CD4-positive, alpha-beta T cell treated with Interleukin-6 for 4 hours (primary cell): ENCODE measurements around the gene DUS1L.

ENCODE experiments used
- DNase-seq: peaks from one replicate; pipeline ENCODE4 v3.0.0-alpha.2; 2020; ENCODE audit warnings: mixed read lengths

The DUS1L gene

DNA sequence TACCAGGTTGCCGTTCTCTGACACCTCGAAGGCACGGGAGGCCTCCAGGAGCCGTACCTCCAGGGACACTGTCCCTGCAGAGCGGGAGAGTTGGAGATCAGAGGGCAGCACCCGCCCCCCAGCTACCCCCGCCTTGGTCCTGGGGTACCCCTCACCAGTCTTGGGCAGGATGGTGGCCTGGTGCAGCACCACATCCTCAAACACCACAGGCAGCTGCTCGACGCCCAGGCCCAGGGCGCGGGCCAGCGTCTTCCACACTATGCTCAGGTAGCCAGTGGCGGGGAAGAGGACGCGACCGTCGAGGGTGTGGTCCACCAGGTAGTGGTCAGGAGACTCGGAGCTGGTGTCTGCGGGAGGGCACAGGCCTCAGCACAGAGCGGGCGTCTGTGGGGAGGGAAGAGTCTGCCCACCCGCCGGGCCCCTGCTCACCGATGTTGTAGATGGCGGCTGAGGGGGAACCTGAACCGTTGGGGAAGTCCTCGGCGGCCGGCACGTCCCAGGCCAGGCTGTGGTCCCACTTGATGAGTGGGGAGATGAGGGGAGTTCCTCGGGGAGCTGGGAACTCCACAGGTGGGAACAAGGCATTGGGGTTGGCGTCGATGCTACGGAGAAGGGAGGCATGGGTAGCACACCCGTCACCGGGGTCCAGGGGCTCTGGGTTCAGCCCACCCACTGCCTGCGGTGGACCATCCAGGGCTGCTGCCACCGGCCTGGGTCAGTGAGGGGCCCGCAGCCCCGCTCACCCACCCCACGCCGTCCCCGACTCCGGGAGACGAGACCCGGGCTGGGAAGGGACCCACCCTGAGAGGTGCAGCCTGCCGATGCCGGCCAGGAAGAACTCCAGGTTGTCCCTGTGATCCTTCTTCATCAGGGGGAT, 22.6 kb upstream of the DUS1L start:
- DNase-seq = no peak

DNA sequence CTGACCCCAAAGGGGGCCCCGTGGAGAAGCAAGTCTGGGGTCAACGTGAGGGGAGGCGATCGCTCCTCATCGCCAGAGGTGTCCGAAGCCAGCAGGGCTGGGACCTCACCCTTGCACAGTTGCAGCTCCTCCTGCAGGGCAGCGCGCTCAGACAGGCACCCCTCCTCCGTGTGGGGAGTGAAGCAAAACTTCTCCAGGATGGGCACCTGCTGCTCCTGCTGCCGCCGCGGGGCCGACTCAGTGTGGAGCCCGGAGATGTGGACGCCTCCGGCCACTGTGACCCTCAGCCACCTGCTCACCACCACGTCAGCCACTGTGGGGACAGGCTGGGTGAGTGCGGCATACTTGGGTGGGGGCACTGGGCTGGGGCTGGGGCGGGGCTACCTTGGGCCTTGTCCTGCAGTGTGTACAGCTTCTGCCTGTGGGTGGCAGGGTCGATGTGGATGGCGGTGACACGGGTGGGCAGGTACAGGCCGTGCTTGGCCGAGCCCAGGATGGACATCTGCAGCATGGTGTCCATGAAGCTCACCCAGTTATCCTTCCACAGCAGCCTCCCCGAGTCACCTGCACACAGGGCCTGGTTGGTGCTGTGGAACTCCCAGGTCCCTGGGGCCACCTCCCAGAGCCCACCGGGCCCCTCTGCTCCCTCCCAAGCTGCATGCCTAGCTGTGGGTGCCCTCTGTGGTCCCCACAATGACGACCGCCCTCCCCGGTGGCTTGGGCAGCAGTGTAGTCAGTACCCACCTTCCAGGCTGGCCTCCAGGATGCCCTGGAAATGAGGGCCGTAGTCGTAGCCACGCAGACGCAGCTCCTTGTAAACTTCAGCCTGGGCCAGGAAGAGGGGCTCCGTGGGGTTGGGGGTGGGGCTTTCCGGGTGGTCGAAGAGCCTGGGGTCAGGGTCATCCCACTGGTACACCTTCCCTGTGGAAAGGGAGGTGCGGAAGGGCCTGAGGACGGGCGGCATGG, 21.6 kb upstream of the DUS1L start:
- DNase-seq = no peak

DNA sequence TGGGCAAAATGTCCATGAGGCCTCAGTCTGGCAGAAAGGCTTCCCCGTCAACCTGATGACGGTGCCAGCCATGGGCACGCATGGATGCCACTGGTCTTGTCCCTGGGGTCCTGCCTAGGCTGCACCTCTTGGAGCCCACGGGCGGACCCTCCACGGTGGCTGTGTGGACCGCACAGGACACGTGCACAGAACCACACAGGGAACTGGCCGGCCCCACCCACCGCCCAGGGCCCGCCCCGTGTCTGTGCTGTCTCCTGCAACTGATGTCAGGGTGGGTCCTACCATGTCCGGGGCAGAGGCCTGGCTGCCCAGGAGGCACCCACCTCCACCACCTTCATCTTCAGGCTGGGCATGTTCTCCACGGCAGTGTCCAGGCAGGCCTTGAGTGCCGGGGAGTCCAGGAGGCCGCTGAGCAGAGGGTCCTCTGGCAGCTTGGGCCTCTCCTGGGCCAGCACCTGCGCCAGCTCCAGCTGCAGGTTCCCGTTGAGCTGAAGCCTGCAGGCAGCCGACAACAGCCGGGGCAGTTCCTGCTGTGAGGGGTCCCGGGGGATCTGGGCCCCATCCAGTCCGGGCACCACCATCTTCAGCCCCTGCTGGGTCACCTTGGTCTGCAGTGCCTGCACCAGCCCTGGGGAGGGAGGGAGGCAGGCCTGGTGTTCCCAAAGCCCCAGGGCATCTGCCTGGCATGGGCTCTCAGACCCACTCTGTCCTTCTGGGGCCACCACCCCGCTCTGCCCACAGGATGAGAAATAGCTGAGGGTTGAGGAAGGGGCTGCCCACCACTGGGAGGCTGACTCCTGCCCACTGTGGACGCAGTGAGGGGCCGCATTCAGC, 20.5 kb upstream of the DUS1L start:
- DNase-seq = peak; percentile 1

DNA sequence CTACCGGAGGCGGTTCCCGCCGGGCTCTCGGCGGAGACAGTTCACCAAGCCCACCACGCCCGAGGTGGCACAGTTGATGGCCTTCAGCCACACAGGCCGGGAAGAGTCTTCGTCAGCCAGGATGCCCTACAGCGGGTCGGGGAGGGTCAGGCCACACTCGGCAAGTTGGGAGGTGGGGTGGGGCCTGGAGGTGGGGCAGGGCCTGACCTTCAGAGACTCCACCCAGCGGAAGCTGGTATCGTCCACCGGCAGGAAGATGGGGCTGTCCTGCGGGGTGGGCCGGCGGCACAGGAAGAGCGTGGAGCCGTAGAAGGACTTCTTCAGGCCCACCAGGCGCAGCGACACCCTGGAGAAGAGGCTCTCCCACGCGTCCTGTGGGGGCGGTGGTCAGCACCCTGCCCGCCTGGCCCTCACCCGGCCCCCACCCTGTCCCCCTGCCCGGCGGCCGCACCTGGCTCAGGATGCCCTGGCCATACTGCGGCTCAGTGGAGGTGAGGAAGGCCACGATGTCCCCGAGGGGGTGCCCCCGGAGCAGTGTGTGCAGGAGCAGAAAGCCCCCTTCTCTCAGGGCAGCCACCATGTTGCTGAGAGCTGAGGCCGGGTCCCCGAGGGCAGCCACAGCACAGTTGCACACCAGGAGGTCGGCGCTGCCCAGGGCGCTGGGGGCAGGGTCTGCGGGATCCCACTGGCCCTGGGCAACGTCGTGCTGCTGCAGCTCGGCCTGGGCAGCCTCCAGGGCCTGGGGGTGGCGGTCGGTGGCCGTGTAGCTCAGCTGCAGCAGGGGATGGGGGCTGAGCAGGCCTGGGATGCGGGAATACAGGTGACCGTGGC, 19.6 kb upstream of the DUS1L start:
- DNase-seq = peak; percentile 1

GRCh38 chr17:82084373-82085030, 18.9 kb upstream of the DUS1L start:
- no peak for DNase-seq

GRCh38 chr17:82083533-82084359, 18.1 kb upstream of the DUS1L start:
- peak; percentile 0 for DNase-seq

DNA sequence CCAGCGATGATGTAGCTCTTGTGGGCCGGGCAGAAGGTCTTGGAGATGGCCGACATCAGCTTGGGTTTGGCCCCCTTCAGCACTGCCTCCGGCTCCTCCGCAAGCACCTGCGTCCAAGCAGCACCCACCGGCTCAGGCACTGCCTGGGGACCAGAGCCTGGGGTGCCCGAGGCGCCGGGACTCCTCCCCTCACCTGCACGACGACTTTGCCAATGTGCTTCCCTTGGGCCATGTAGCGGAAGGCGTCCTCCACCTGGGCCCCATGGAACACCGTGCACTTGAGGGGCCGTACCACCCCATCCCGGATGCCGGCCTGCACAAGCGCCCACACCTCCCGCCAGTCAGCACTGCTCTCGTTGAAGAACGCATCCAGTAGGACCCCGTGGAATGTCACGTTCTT, 17.4 kb upstream of the DUS1L start:
- peak; percentile 0 for DNase-seq

DNA sequence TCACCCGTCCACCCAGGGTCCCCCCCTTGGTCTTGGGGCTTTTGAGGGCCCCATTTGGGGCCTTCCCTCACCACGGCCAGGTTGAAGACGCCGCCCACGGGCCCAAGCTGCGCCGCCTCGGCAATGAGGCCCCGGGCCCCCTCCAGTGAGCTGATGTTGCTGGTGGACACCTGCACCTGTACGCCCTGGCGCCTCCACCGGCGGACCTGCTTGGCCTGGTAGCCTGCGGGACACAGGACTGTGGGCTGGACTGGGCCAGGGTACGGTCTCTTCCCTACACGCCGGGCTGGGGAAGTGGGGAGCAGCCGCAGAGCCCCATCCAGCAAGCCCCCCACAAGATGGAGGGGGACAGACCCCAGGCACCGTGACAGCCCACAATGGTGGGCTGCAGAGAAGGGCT, 16.9 kb upstream of the DUS1L start:
- no peak for DNase-seq

DNA sequence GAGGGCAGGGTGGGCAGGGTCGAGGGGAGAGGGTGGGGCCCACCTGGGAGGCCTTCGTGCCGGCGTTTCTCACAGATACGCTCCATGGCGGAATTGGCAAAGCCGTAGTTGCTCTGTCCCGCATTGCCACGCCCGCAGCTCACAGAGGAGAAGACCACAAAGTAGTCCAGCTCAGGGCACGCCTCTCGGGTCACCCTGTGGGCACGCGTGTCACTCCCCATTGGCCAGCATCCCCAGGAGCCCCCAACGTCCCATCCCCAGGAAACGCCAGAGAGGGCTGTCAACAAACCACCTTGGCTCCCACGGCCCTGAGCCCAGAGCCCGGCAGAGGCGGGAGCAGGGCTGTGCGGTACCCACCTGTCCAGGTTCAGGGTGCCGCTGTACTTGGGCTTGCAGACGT, 16.4 kb upstream of the DUS1L start:
- DNase-seq = no peak

DNA sequence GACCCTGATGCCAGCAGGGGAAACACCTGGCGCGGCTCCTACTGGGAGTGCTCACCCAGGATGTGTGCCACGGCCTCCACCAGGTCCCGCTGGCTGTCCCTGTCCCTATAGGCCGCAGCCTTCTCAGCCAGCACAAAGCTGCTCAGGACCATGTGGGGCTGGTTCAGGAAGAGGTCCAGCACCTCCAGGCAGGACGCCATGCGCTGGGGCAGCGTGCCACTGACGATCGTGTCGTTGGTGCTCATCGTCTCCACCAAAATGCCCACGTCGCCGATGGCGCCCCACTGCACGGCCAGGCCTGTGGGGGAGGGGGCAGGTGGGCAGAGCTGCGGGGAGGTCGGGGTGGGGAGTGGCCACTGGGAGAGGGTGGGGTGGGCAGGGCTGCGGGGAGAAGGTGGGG, 15.9 kb upstream of the DUS1L start:
- DNase-seq = no peak

DNA sequence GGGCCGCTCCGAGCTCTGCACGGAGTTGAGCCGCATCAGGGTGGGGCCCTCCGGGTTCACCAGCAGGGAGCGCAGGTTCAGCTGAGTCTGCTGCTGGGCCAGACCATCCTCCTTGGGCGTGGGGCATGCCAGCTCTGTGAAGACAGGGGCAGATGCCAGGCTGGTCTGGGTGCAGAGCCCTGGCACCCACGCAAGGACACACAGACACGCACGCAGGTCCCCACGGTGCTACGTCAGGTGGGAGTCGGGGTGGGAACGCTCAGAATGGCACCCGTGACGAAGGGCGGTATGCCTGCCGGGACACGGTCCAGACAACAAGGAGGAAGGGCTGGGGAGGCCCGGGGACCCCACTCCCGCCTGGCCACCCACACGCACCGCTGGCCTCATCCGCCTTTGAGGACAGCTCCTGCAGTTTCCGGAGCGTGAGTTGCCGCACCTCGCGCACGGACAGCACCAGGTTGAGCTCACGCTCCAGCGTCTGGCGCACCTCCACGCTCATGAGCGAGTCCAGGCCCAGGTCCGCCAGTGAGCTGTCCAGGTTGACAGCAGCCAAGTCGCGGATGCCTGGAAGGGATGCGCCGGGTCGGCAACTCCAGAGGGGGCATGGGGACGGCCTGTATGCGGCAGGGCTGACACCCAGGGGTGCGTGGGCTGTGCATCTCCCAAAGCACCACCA, 15.3 kb upstream of the DUS1L start:
- peak; percentile 1 for DNase-seq

GRCh38 chr17:82080048-82080788, 14.6 kb upstream of the DUS1L start:
- peak; percentile 1 for DNase-seq

DNA sequence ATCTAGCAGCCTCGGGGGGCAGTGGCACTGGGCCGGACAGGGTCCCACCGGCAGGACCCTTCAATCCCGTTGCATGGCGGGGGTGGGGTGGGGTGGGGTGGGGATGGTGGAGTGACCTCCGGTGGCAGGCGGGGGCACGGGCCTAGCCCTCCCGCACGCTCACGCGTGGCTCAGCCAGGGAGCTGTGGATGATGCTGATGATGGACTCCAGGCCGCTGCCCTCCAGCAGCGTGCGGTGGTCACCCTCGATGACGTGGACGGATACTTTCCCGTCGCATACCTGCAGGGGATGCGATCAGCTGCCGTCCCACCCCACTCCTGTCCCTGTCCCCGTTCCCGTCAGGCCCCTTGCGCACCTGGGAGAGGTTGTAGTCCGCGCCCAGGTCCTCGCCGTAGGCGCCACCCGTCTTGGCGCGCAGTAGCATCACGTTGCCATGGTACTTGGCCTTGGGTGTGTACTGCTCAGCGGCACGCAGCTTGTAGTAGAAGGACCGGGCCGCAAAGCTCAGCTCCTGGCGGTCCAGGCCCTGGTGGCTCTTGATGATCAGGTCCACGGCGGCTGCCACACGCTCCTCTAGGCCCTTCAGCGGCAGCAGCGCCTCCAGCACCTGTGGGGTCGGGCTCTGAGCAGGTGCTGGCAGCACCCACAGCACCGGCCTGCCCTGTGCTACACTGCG, 13.5 kb upstream of the DUS1L start:
- DNase-seq = peak; percentile 0

GRCh38 chr17:82078433-82078832, 12.8 kb upstream of the DUS1L start:
- no peak for DNase-seq

- DNase-seq = peak; percentile 0
These were observed 12.2 kb upstream of the DUS1L start for GRCh38 chr17:82077617-82078358.

DNA sequence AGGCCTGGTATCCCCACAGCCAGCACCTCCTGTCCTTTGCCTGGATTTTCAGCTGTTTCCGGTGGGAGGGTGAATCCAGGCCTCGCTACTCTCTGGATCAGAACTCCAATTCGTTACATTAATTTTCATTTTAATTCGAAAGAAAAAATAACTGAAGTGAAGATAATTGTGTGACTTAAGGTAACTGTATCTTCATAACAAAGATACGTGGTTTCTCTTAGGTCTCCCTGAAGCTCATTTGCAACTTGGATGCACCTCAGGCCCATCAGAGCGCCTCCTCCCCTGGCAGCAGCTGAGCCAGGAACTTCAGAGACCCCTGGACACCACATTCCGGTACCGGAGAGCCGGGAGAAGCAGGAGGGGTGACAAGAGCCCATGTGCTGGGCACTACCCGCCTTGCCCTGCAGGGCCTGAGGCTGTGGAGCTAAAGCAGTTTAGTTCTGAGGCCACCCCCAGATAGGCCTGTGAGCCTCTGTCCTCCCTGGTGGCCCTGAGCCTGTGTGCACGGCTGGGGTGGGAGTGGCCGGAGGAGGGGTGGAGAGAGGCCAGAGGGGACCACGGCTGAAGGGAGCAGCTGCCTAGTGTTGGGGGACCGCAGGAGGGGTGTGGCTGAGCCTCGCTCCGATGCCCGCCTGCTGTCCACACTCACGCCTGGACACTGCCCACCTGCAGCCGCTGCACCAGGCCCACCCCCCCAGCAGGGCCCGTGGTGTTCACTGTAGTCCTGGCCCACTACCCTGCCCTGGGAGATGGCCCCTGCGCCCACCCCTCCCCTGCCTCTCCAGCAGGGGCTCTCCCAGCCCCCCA, 11.4 kb upstream of the DUS1L start:
- DNase-seq = peak; percentile 1
